Motor neuron (in vitro differentiated cells): Measurements from ENCODE around the gene ICA1L. TPM values are rescaled to one million over a fixed set of nuclear protein-coding genes. Genes with fewer than 3 reads are reported as not detected.
"Not testable (repeated sequence)": the region's sequence is repeated elsewhere in the genome, so short reads cannot be mapped to it uniquely, and the experiment has no call there.

Experiments
- ATAC-seq, 8 experiments: fragments of 200-7000 bp; cut with Tn5 transposase; replicated peaks in 6 of 8; 2 replicates each; pipeline ENCODE4 v1.8.0; 2021; ENCODE audit warnings: mild to moderate bottlenecking in 8 of 8, moderate library complexity in 8 of 8
- H3K27ac ChIP-seq, 2 donors: fragments of 250-450 bp; sonication (Bioruptor Pico); 2 replicates each; pipeline ENCODE4 v1.9.0; 2021; ENCODE audit warnings: antibody characterized with exemption in 2 of 2, mild to moderate bottlenecking in 2 of 2, moderate library complexity in 1 of 2
- H3K4me1 ChIP-seq, 2 donors: fragments of 250-450 bp; sonication (Bioruptor Pico); replicated peaks in 1 of 2; 2 replicates each; pipeline ENCODE4 v1.6.1; 2021; ENCODE audit warnings: antibody characterized with exemption in 2 of 2, mild to moderate bottlenecking in 2 of 2, moderate library complexity in 1 of 2
- H3K4me3 ChIP-seq, 5 donors: fragments of 250-450 bp; sonication (Bioruptor Pico); 2 replicates each; pipeline ENCODE4 v1.9.0; 2021; ENCODE audit warnings: antibody characterized with exemption in 5 of 5, mild to moderate bottlenecking in 5 of 5, moderate library complexity in 4 of 5
- WGBS, 10 experiments: fragments of 450-650 bp; shearing (Covaris generic); methylation state at CpG; one replicate each; pipeline ENCODE4 v1.0.0; 2022; 5-methylcytosine and 5-hydroxymethylcytosine counted together
- in situ Hi-C, 9 experiments: fragments of 400-800 bp; cut with MboI; loops; one replicate each; pipeline ENCODE4 v1.15.0; 2021; ENCODE audit warnings: low sequenced_read_pairs in 9 of 9, low pct_unique_long_range_greater_than_20kb in 2 of 9; ENCODE audit not compliant: unreplicated experiment in 9 of 9
- total RNA-seq, 8 experiments: library from RNA; unstranded; fragments of 300-600 nt; gene quantifications; 2 replicates each; pipeline versions ENCODE4 v1.2.3 to v1.2.4, GENCODE V29; 2022

Gene ICA1L
- total RNA-seq, 8 experiments from 2014 or later, result 1.8 to 38.5 (median 13.7) TPM

DNA sequence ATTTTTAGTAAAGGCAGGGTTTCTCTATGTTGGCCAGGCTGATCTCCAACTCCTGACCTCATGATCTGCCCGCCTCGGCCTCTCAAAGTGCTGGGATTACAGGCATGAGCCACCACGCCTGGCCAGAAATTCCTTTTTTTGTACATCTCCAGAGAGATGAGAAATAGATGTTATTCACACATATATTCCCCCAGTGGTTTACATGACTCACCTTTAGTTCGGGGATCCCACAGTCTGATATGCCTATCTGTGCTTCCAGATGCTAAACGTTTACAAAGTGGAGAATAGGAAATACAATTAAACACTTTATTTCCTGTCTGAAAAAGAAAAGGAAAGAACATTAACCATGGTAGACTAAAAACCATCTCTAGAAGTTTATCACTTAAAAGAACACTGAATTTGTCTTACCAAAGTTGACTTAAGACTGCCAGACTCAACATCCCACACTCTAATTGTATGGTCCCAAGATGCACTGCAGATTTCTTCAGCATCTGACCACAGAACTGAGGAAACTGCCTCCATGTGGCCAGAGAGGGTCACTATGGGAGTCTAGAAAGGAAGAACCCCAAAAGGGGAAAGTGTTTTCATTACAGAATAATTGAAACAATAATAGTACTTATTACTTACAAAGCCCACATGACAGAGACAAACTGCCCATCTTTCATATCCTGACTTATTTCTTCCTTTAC, 12.6 kb upstream of the ICA1L start:
- ATAC-seq, result no peak
- in situ Hi-C loops, result no loop called here
- no peaks in the 10 kb centered on the region for H3K4me1 ChIP-seq
- 52 to 100% (median 86%) methylated on average over 1 to 5 of the region's 5 CpGs; no CpG with 5 or more reads in 1 of the 10 experiments for WGBS, 10 experiments
- H3K27ac ChIP-seq, result no peak overlapping the region
- no peak overlapping the region for H3K4me3 ChIP-seq

DNA sequence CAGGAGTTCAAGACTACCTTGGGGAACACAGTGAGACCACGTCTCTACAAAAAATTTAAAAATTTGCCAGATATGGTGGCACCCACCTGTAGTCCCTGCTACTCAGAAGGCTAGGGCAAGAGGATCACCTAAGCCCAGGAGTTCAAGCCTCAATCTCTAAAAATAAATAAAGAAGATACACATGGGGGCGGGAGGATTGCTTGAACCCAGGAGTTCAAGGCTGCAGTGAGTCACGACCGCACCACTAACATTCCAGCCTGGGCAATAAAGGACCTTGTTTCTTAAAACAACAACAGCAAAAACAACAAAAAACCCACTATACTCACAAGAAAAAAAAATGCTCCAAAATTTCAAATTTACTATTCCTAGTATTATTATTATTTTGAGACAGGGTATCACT, 10.0 kb upstream of the ICA1L start:
- in situ Hi-C loops, result no loop called here
- Histone ChIP-seq H3K4me1 (no peaks in the 10 kb centered on the region), H3K4me3 (no peak overlapping the region), H3K27ac (no peak overlapping the region)
- no peak for ATAC-seq
- whole genome bisulfite sequencing, 10 experiments, result 94 to 100% (median 100%) methylated on average over 1 to 4 of the region's 4 CpGs; no CpG with 5 or more reads in 2 of the 10 experiments

DNA sequence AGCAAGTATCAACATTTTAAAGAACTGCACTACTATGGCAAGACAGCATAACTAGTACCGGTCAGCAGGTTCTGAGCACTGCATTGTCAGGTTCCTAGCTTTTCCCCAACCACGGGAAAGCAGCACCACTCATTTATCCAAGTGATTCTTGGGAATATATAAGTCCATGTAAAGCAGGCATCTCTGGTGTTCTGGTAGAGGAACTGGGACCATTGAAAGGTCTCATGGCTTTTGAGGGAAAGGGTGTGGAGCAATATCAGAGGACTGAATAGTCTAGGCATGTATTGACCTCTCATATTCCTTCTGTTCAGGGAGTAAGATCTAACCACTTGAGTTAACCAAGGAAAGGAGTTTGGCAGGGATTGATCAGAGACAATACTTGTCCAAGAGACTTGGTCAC, 6.1 kb upstream of the ICA1L start:
- Histone ChIP-seq H3K27ac (no peak overlapping the region), H3K4me1 (no peaks in the 10 kb centered on the region), H3K4me3 (no peak overlapping the region)
- in situ Hi-C loops, result no loop called here
- no peak for ATAC-seq
- 94 to 100% (median 100%) methylated on average over 1 to 2 of the region's 2 CpGs; no CpG with 5 or more reads in 3 of the 10 experiments for WGBS, 10 experiments

DNA sequence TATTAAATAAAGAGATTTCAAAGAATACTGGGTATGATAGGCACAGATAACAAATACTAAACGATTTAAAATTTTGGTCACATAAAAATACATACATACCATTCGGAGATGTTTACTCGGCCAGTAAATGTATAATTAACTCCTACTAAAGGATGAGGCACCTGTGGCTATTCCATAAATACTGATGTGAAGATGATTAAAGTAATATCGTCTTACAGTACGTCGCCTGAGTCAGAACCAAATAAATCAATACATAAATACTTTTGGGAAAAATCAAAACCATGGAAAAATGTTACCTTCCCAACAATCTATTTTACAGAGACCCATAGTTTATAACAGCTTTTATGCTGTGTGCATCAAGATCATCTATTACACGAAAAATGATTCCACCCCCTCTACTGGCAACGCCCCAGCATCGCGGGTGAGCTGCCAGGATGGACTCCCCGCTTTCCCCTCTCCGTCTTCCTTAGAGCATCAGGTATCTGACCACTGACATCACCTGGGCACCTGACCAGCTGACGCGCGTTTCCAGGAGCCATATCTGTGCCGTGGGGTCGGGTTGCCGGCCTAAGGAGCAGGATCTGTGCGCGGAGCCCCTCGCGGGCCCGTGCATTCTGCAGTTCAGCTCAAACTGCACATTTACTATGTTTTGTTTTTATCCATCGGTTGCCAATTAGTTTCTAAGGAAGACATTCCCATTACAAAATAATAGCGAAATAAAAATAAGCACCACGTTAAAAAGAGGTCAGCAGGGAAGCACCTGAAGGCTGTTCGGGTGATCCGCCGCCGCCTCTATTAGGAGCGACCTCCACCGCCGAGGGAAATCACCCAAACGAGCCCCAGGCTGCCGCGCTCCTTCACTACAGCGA, 901 bp downstream of the ICA1L start:
- peaks cover 0 to 7% of the 10 kb centered on the region in 2 donors for H3K4me1 ChIP-seq
- peak overlapping the region; percentile 61 to 89 (median 71) for H3K4me3 ChIP-seq
- WGBS, 10 experiments, result 0 to 47% (median 10%) methylated on average over 3 to 20 of the region's 37 CpGs
- ATAC-seq, result peak; percentile 80 to 88 (median 82)
- peak overlapping the region; percentile 83 to 90 for H3K27ac ChIP-seq
- in situ Hi-C loops, result loop anchor here in 1 of 9 experiments (25.0 kb wide), 1 partner anchor 283 kb away; no protein-coding TSS in a partner anchor

DNA sequence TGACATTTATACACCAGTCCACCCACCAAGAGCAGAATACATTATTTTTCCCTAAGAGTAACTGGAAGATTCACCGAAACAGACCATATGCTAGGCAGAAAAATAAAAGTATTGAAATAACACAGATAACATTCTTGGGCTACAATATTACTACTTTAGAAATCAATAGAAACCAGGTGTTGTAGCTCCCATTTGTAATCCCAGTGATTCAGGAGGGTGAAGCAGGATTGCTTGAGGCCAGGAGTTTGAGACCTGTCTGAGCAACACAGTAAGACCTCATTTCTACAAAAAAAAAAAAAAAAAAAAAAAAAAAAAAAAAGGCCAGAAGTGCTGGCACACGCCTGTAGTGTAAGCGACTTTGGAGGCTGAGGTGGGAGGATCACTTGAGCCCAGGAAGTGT, 9.6 kb downstream of the ICA1L start:
- H3K4me1 ChIP-seq, result no peaks in the 10 kb centered on the region
- no peak overlapping the region for H3K4me3 ChIP-seq
- no peak for ATAC-seq
- H3K27ac ChIP-seq, result no peak overlapping the region
- WGBS, 10 experiments, result 74 to 100% (median 98%) methylated on average over 1 to 3 of the region's 3 CpGs; no CpG with 5 or more reads in 2 of the 10 experiments
- in situ Hi-C loops, result loop anchor here in 1 of 9 experiments (25.0 kb wide), 1 partner anchor 275 kb away; no protein-coding TSS in a partner anchor

DNA sequence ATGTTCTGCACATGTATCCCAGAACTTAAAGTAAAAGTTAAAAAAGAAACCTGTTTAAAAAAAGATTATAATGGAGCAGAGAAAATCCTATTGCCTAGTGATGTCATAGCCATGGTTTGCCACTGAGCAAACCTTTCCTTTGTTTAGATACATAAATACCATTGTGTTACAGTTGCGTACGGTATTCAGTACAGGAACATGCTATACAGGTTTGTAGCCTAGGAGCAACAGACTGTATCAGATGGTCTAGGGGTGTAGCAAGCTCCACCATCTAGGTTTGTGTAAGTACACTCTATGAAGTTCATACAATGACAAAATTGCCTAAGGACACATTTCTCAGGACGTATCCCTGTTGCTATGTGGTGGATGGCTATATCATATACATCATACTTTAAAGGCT, 13.0 kb downstream of the ICA1L start:
- H3K4me3 ChIP-seq, result no peak overlapping the region
- H3K27ac ChIP-seq, result no peak overlapping the region
- in situ Hi-C loops, result loop anchor here in 1 of 9 experiments (25.0 kb wide), 1 partner anchor 271 kb away; no protein-coding TSS in a partner anchor
- WGBS, 10 experiments, result 60 to 100% (median 86%) methylated on average over 1 to 3 of the region's 3 CpGs; no CpG with 5 or more reads in 3 of the 10 experiments
- ATAC-seq, result no peak
- no peaks in the 10 kb centered on the region for H3K4me1 ChIP-seq

DNA sequence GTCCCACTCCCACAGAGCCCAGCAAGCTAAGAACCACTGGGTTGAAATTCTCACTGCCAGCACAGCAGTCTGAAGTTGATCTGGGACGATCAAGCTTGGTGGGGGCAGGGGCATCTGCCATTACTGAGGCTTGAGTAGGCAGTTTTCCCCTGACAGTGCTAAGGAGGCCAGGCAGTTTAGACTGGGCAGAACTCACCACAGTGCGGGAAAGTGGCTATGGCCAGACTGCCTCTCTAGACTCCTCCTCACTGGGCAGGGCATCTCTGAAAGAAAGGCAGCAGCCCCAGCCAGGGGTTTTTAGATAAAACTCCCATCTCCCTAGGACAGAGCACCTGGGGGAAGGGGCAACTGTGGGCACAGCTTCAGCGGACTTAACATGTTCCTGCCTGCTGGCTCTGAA, 22.2 kb downstream of the ICA1L start:
- WGBS, 10 experiments, result 0 to 60% (median 18%) methylated on average over 1 to 3 of the region's 3 CpGs; no CpG with 5 or more reads in 6 of the 10 experiments
- H3K27ac ChIP-seq, H3K4me1 ChIP-seq, H3K4me3 ChIP-seq, in situ Hi-C loops: not testable (repeated sequence)
- ATAC-seq, result peak in 1 of 8 experiments; percentile 34

DNA sequence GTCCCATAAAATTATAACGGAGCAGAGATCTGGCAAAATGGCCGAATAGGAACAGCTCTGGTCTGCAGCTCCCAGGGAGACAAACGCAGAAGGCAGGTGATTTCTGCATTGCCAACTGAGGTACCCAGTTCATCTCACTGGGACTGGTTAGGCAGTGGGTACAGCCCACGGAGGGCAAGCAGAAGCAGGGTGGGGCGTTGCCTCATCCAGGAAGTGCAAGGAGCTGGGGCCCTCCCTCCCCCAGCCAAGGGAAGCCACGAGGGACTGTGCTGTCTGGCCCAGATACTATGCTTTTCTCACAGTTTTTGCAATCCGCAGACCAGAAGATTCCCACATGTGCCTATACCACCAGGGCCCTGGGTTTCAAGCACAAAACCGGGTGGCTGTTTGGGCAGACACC, 22.8 kb downstream of the ICA1L start:
- in situ Hi-C loops, result no loop called here
- 41 to 90% (median 60%) methylated on average over 1 to 7 of the region's 8 CpGs; no CpG with 5 or more reads in 1 of the 10 experiments for WGBS, 10 experiments
- peak in 1 of 8 experiments; percentile 30 for ATAC-seq
- Histone ChIP-seq H3K27ac (no peak overlapping the region), H3K4me1 (no peaks in the 10 kb centered on the region), H3K4me3 (no peak overlapping the region)

DNA sequence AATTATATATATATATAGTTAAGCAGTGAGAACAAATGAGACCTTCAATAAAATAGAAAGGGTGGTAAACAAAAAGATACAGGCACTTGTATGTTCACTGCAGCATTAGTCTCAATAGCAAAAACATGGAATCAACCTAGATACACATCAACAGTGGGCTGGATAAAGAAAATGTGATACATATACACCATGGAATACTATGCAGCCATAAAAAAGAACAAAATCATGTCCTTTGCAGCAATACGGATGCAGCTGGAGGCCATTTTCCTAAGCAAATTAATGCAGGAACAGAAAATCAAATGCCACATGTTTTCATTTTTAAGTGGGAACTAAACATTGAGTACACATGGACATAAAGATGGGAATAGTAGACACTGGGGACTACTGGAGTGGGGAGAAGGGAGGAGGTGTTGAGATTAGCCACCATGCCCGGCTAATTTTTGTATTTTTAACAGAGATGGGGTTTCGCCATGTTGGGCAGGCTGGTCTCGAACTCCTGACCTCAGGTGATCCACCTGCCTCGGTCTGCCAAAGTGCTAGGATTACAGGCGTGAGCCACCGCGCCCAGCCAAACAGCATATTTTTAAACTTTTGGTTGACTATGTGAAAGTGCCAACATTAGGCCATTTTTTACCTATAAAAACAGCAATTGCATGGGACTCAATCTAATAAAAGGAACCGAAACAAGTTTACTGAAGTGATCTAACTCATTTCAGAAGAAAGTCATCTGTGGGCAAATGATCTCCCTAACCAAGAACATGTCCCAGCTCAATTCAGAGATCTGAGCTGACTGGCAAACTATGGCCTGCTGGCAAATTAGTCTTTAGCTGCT, 23.7 kb downstream of the ICA1L start:
- H3K4me1 ChIP-seq, result no peaks in the 10 kb centered on the region
- 80 to 100% (median 92%) methylated on average over 1 to 9 of the region's 9 CpGs for WGBS, 10 experiments
- no peak overlapping the region for H3K4me3 ChIP-seq
- no peak for ATAC-seq
- H3K27ac ChIP-seq, result no peak overlapping the region
- in situ Hi-C loops, result no loop called here

DNA sequence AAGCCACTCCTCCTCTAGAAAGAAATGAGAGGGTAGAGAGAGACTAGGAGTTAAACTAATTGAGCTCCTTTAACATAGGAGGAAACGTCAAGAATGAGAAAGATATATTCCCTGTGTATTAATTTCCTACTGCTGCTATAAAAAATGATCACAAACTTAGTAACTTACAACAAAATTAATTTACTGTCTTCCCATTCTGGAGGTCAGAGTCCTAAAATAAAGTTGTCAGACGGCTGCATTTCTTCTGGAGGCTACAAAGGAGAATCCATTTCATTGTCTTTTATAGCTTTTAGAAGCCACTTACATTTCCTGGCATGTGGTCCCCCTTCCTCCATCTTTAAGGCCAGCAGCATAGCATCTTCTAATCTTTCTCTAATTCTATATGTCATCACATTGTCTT, 26.9 kb downstream of the ICA1L start:
- Histone ChIP-seq H3K4me3 (no peak overlapping the region), H3K4me1 (no peaks in the 10 kb centered on the region), H3K27ac (no peak overlapping the region)
- 15 to 93% (median 57%) methylated on average over 1 to 2 of the region's 2 CpGs; no CpG with 5 or more reads in 1 of the 10 experiments for WGBS, 10 experiments
- in situ Hi-C loops, result no loop called here
- no peak for ATAC-seq

DNA sequence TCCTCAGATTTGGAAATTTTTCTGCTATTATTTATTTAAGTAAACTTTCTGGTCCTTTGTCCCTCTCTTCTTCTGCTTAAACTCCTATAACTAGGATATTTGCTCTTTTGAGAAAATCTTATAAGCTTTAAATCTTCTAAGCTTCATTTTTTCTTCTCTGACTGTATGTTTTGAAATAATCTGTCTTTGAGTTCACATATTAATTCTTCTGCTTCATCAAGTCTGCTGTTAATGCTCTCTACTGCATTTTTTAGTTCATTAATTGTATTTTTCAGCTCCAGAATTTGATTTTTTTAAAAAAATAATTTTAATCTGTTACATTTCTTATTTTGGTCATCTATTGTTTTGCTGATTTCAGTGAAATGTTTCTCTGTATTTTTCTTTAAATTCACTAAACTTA, 28.9 kb downstream of the ICA1L start:
- H3K4me3 ChIP-seq, result no peak overlapping the region
- H3K4me1 ChIP-seq, result no peaks in the 10 kb centered on the region
- in situ Hi-C loops, result no loop called here
- ATAC-seq, result no peak
- H3K27ac ChIP-seq, result no peak overlapping the region

DNA sequence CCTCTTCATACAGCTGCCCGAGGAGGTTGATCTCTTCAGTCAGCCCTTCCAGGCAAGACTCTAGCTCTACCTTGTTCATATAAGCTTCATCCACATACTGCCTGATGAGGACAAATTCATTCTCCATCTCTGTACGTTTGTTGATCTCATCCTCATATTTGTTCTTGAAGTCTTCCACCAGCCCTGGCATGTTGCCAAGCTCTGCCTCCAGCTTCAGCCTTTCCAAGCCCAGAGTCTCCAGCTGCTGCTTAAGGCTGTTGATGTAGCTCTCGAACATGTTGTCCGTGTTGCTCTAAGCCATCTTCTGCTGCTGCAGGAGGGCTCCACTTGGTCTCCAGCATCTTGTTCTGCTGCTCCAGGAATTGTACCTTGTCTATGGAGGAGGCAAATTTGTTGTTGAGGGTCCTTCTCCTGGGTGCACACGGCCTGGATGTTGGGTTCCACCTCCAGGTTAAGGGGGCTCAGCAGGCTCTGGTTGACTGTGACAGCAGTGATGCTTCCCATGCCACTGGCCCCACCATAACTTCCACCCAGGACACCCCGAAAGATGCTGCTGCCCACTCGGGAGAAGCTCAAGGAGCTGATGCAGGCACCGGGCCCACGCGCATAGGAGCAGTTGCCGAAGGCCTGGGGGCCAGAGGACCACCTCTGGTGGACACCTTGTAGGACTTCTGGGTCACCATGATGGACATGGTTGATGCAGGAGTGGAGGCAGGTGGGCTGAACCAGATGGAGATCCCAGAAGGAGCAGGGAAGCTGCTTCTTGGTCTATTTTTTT, 30.3 kb downstream of the ICA1L start:
- ATAC-seq, result no peak
- H3K27ac ChIP-seq, result no peak overlapping the region
- in situ Hi-C loops, result no loop called here

More for the DNA sequence above, 30.3 kb downstream of the ICA1L start:
- Histone ChIP-seq H3K4me3 (no peak overlapping the region), H3K4me1 (no peaks in the 10 kb centered on the region)
- WGBS, 10 experiments, result 17 to 100% (median 94%) methylated on average over 1 to 9 of the region's 11 CpGs; no CpG with 5 or more reads in 1 of the 10 experiments
